IMR-90 (cell line): ENCODE measurements around the gene LPAR5. TPM values are rescaled to one million over a fixed set of nuclear protein-coding genes. Genes with fewer than 3 reads are reported as not detected.

Experiments
- ATAC-seq: fragments of 200-7000 bp; cut with Tn5 transposase; 2 replicates; pipeline ENCODE4 v1.9.1; 2020; ENCODE audit warnings: low read depth, mild to moderate bottlenecking, moderate library complexity
- BruUV-seq: library from RNA; stranded (reverse); fragments of 400-500 nt; replicated peaks from 2 replicates; lab custom pipeline; 2021; lab: Mats Ljungman, UMichigan
- CTCF ChIA-PET: fragments of 300-600 bp; formaldehyde crosslinking; extraction: SDS; loops from one replicate; lab custom pipeline; 2021; ENCODE audit warnings: antibody characterized with exemption; lab: Yijun Ruan, JAX
- POLR2A ChIA-PET: fragments of 300-600 bp; sonication (Branson Sonifier 250); formaldehyde crosslinking; loops from one replicate; lab custom pipeline; 2022; ENCODE audit warnings: antibody characterized with exemption; ENCODE audit not compliant: unreplicated experiment; lab: Charles Lee
- DNase-seq: peaks from one replicate; pipeline ENCODE4 v3.0.0; 2013
- H2AFZ ChIP-seq: replicated peaks from 2 replicates; pipeline ENCODE3; 2013; ENCODE audit warnings: low read length, mild to moderate bottlenecking; ENCODE audit not compliant: poor library complexity
- H2AK5ac ChIP-seq: 2 replicates; pipeline ENCODE4 v1.6.1; 2013; ENCODE audit warnings: low read depth, low read length, inconsistent platforms
- H2AK9ac ChIP-seq: replicated peaks from 2 replicates; pipeline ENCODE3; 2013; ENCODE audit warnings: mild to moderate bottlenecking, low read depth, low read length, moderate library complexity; ENCODE audit not compliant: poor library complexity
- H2BK120ac ChIP-seq: 2 replicates; pipeline ENCODE4 v1.6.1; 2013; ENCODE audit warnings: low read depth, low read length, inconsistent platforms
- H2BK15ac ChIP-seq: 3 replicates; pipeline ENCODE4 v1.6.1; 2013; ENCODE audit warnings: low read depth, low read length, inconsistent platforms
- H2BK20ac ChIP-seq: 2 replicates; pipeline ENCODE4 v1.6.1; 2013; ENCODE audit warnings: low read depth, mild to moderate bottlenecking, inconsistent platforms, low read length, moderate library complexity
- H2BK5ac ChIP-seq: 2 replicates; pipeline ENCODE4 v1.6.1; 2013; ENCODE audit warnings: mild to moderate bottlenecking, low read depth, low read length, inconsistent platforms; ENCODE audit not compliant: poor library complexity, severe bottlenecking
- H3K14ac ChIP-seq: replicated peaks from 2 replicates; pipeline ENCODE4 v1.6.1; 2013; ENCODE audit warnings: low read depth, low read length, inconsistent platforms
- H3K18ac ChIP-seq: 2 replicates; pipeline ENCODE4 v1.6.1; 2013; ENCODE audit warnings: low read depth, low read length, control low read depth
- H3K23ac ChIP-seq: 2 replicates; pipeline ENCODE4 v1.6.1; 2013; ENCODE audit warnings: low read depth, low read length, inconsistent platforms
- H3K27ac ChIP-seq: 2 replicates; pipeline ENCODE4 v1.5.1; 2013; ENCODE audit warnings: mild to moderate bottlenecking, control low read depth, low read length; ENCODE audit not compliant: insufficient read depth
- H3K27me3 ChIP-seq: 2 replicates; pipeline ENCODE4 v1.6.1; 2013; ENCODE audit warnings: low read length; ENCODE audit not compliant: control insufficient read depth, insufficient read depth
- H3K36me3 ChIP-seq: 2 replicates; pipeline ENCODE4 v1.6.1; 2013; ENCODE audit warnings: low read length, mixed read lengths; ENCODE audit not compliant: control insufficient read depth, insufficient read depth
- H3K4ac ChIP-seq: 2 replicates; pipeline ENCODE4 v1.6.1; 2013; ENCODE audit warnings: low read depth, low read length, inconsistent platforms
- H3K4me1 ChIP-seq: 2 replicates; pipeline ENCODE4 v1.6.1; 2013; ENCODE audit warnings: low read length, mixed read lengths; ENCODE audit not compliant: control insufficient read depth, insufficient read depth
- H3K4me2 ChIP-seq: 2 replicates; pipeline ENCODE4 v1.6.1; 2013; ENCODE audit warnings: low read depth, mild to moderate bottlenecking, control low read depth, low read length, moderate library complexity
- H3K4me3 ChIP-seq: 2 replicates; pipeline ENCODE4 v1.5.1; 2013; ENCODE audit warnings: low read depth, mild to moderate bottlenecking, control low read depth, low read length, moderate library complexity; ENCODE audit not compliant: insufficient read depth
- H3K56ac ChIP-seq: 2 replicates; pipeline ENCODE4 v1.6.1; 2013; ENCODE audit warnings: low read length, inconsistent platforms; ENCODE audit not compliant: insufficient read depth; ENCODE audit errors: extremely low read depth
- H3K79me1 ChIP-seq, 2 experiments: 2 replicates each; pipeline ENCODE4 v1.6.1; 2013; ENCODE audit warnings: low read length in 2 of 2, inconsistent platforms in 1 of 2, low read depth in 1 of 2
- H3K9ac ChIP-seq: 2 replicates; pipeline ENCODE4 v1.6.1; 2013; ENCODE audit warnings: low read depth, low read length, control low read depth
- H3K9me1 ChIP-seq: 2 replicates; pipeline ENCODE4 v1.6.1; 2013; ENCODE audit warnings: low read length, inconsistent platforms; ENCODE audit not compliant: insufficient read depth
- H3K9me3 ChIP-seq: 2 replicates; pipeline ENCODE4 v1.6.1; 2013; ENCODE audit warnings: low read length; ENCODE audit not compliant: control insufficient read depth, insufficient read depth
- H4K20me1 ChIP-seq: 2 replicates; pipeline ENCODE4 v1.6.1; 2013; ENCODE audit warnings: low read length, inconsistent platforms; ENCODE audit not compliant: insufficient read depth
- H4K5ac ChIP-seq: 2 replicates; pipeline ENCODE4 v1.6.1; 2013; ENCODE audit warnings: mild to moderate bottlenecking, low read depth, low read length, control low read depth
- H4K8ac ChIP-seq, 2 experiments: 2 replicates each; pipeline ENCODE4 v1.6.1; 2013; ENCODE audit warnings: low read depth in 2 of 2, low read length in 2 of 2, control low read depth in 1 of 2, inconsistent platforms in 1 of 2
- H4K91ac ChIP-seq: 2 replicates; pipeline ENCODE4 v1.6.1; 2013; ENCODE audit warnings: low read depth, low read length, inconsistent platforms; ENCODE audit not compliant: insufficient read depth
- BHLHE40 ChIP-seq: fragments of 150-350 bp; IDR thresholded peaks from 2 replicates; pipeline ENCODE4 v1.6.1; 2016; ENCODE audit warnings: mild to moderate bottlenecking, low read depth, low read length
- CEBPB ChIP-seq: IDR thresholded peaks from 2 replicates; pipeline ENCODE4 v1.6.1; 2012; ENCODE audit warnings: low read depth, low read length, improper control_type of control experiment
- CHD1 ChIP-seq: IDR thresholded peaks from 2 replicates; pipeline ENCODE4 v1.6.1; 2012; ENCODE audit warnings: low read depth, low read length, improper control_type of control experiment
- CTCF ChIP-seq: conservative IDR thresholded peaks from 2 replicates; pipeline ENCODE4 v1.5.1; 2012; ENCODE audit warnings: mild to moderate bottlenecking, low read depth, low read length, improper control_type of control experiment
- ELK1 ChIP-seq: fragments of 150-350 bp; IDR thresholded peaks from 2 replicates; pipeline ENCODE4 v1.6.1; 2016; ENCODE audit warnings: low read depth, mild to moderate bottlenecking, low read length, moderate library complexity, borderline replicate concordance
- NFE2L2 ChIP-seq: fragments of 150-350 bp; IDR thresholded peaks from 2 replicates; pipeline ENCODE4 v1.6.1; 2016; ENCODE audit warnings: low read depth, mild to moderate bottlenecking, low read length
- POLR2A ChIP-seq: IDR thresholded peaks from 2 replicates; pipeline ENCODE4 v1.6.1; 2012; ENCODE audit warnings: mild to moderate bottlenecking, low read depth, low read length
- RAD21 ChIP-seq: IDR thresholded peaks from 2 replicates; pipeline ENCODE4 v1.6.1; 2012; ENCODE audit warnings: low read length, improper control_type of control experiment
- USF2 ChIP-seq: fragments of 150-350 bp; IDR thresholded peaks from 2 replicates; pipeline ENCODE4 v1.6.1; 2017; ENCODE audit warnings: mild to moderate bottlenecking, antibody characterized with exemption, low read length, low read depth
- WGBS, 2 experiments: methylation state at CpG; one replicate each; pipeline versions ENCODE4 v1.1.5 to v1.1.7; 2013; ENCODE audit warnings: missing lambda C conversion rate in 2 of 2; ENCODE audit not compliant: insufficient read length in 1 of 2; ENCODE audit errors: extremely low coverage in 2 of 2; 5-methylcytosine and 5-hydroxymethylcytosine counted together
- dilution Hi-C: fragments of 300-500 bp; cut with HindIII; formaldehyde crosslinking; loops from one replicate; pipeline ENCODE4 v1.14.3; 2018; ENCODE audit warnings: low sequenced_read_pairs; ENCODE audit not compliant: unreplicated experiment
- in situ Hi-C: fragments of 300-500 bp; cut with MboI; formaldehyde crosslinking; loops from 3 replicates; pipeline ENCODE4 v1.14.3; 2019; ENCODE audit warnings: low sequenced_read_pairs, inconsistent platforms, mixed read lengths
- intact Hi-C: fragments of 100-400 bp; cut with micrococcal nuclease; formaldehyde crosslinking; loops from 2 replicates; pipeline ENCODE4 v1.10.0; 2022
- polyA plus RNA-seq, 3 experiments: library from polyadenylated mRNA; depleted of rRNA; stranded (reverse); fragments of >200 nt; gene quantifications; 2 replicates each; pipeline ENCODE4 v1.2.3, GENCODE V29; 2012; ENCODE audit warnings: low replicate concordance in 1 of 3
- total RNA-seq: library from RNA; depleted of rRNA; stranded (reverse); fragments of >200 nt; gene quantifications from 2 replicates; pipeline ENCODE4 v1.2.3, GENCODE V29; 2012

LPAR5 gene
- total and polyA plus RNA-seq, 2 of the 4 experiments (the other 2 are of a cell fraction): not detected

GRCh38 chr12:6584293-6584692 is 51.5 kb downstream of the LPAR5 start:
- no peaks in the 10 kb centered on the region for H3K4me1 ChIP-seq
- no peak overlapping the region for H4K91ac ChIP-seq
- no peak overlapping the region for H3K4me3 ChIP-seq
- no peaks in the 10 kb centered on the region; the same call in 1 of the 2 replicates for H3K9me1 ChIP-seq
- dilution Hi-C loops: no loop called here
- H3K56ac ChIP-seq: no peak overlapping the region
- H3K27me3 ChIP-seq: no peaks in the 10 kb centered on the region
- no peak overlapping the region for H3K27ac ChIP-seq
- no peak overlapping the region for H4K8ac ChIP-seq
- H2AK9ac ChIP-seq: no peak overlapping the region
- no peak overlapping the region for H2BK5ac ChIP-seq
- ChIA-PET CTCF (no interaction called here), POLR2A (no interaction called here)
- no peak for ATAC-seq
- H4K5ac ChIP-seq: no peak overlapping the region
- H4K20me1 ChIP-seq: peaks cover 6% of the 10 kb centered on the region; the same call in 1 of the 2 replicates
- DNase-seq: no peak
- no peaks in the 10 kb centered on the region for H3K9me3 ChIP-seq
- H3K79me1 ChIP-seq: peaks cover 32 to 37% of the 10 kb centered on the region in 2 experiments
- TF ChIP-seq CHD1 (no peak), RAD21 (no peak), BHLHE40 (no peak), CTCF (no peak), NFE2L2 (no peak), ELK1 (no peak), POLR2A (no peak), USF2 (no peak), CEBPB (no peak)
- no peak overlapping the region for H3K14ac ChIP-seq
- H3K23ac ChIP-seq: no peak overlapping the region
- H3K18ac ChIP-seq: no peak overlapping the region
- no peak overlapping the region for H2BK20ac ChIP-seq
- H3K4ac ChIP-seq: no peak overlapping the region
- WGBS, 2 experiments: 100% methylated on average over 3 of the region's 10 CpGs; no CpG with 5 or more reads in 1 of the 2 experiments
- H2BK15ac ChIP-seq: no peak overlapping the region
- BruUV-seq: no TSS peak
- peaks cover 73% of the 10 kb centered on the region for H3K36me3 ChIP-seq
- no peak overlapping the region for H3K9ac ChIP-seq
- in situ Hi-C loops: no loop called here
- intact Hi-C loops: no loop called here
- no peak overlapping the region for H2BK120ac ChIP-seq
- H2AK5ac ChIP-seq: no peak overlapping the region
- no peak overlapping the region for H2AFZ ChIP-seq
- no peak overlapping the region for H3K4me2 ChIP-seq
